Pancreas (tissue), 10 donors: ENCODE measurements around the gene SULT2B1. TPM values are rescaled to one million over a fixed set of nuclear protein-coding genes. Genes with fewer than 3 reads are reported as not detected.
A peak's percentile ranks its signal among the peaks of the same experiment; 100 is the strongest.

Experiments used
- ATAC-seq, 4 donors: fragments of 200-7000 bp; cut with Tn5 transposase; one replicate each; pipeline versions ENCODE4 v1.8.0 to v1.9.1; 2020; ENCODE audit warnings: mild to moderate bottlenecking in 4 of 4, moderate library complexity in 4 of 4
- DNase-seq, 6 donors: peaks; one replicate each; pipeline ENCODE4 v3.0.0-alpha.2; 2020
- FAIRE-seq: peaks from 2 replicates; lab custom pipeline; 2012; peaks lifted over from hg19 to GRCh38; lab: Jason Lieb, UNC
- H3K27ac ChIP-seq, 4 donors: fragments of 200-600 bp; sonication (generic); 1 replicate in 3 of 4; 2 replicates in 1 of 4; pipeline versions ENCODE4 v1.5.0 to v1.8.0; 2020
- H3K27me3 ChIP-seq, 4 donors: fragments of 200-600 bp; one replicate each; pipeline ENCODE4 v1.8.0; 2021
- H3K36me3 ChIP-seq, 3 donors: fragments of 200-600 bp; sonication (generic) in 1 of 3; one replicate each; pipeline versions ENCODE4 v1.5.0 to v1.8.0; 2020 to 2021
- H3K4me1 ChIP-seq, 3 donors: fragments of 200-600 bp; one replicate each; pipeline ENCODE4 v1.8.0; 2021
- H3K4me3 ChIP-seq, 4 donors: fragments of 200-600 bp; sonication (generic) in 2 of 4; one replicate each; pipeline versions ENCODE4 v1.5.0 to v1.8.0; 2020 to 2021
- H3K9me3 ChIP-seq, 4 donors: fragments of 200-600 bp; one replicate each; pipeline ENCODE4 v1.8.0; 2021
- CTCF ChIP-seq, 4 donors: fragments of 200-600 bp; sonication (generic) in 3 of 4; IDR thresholded peaks; one replicate each; pipeline versions ENCODE4 v1.5.0 to v1.8.0; 2021; ENCODE audit warnings: antibody characterized with exemption in 4 of 4
- WGBS, 2 donors: extraction: QIAGEN DNeasy Blood & Tissue Kit; methylation state at CpG; one replicate each; pipeline ENCODE4 v1.1.7; 2013; 5-methylcytosine and 5-hydroxymethylcytosine counted together
- intact Hi-C, 3 donors: fragments of 100-400 bp; cut with DNase I; formaldehyde crosslinking; loops; one replicate each; pipeline versions ENCODE4 v1.11.1 to v1.14.2; 2022
- polyA plus RNA-seq, 2 donors: library from polyadenylated mRNA; stranded (reverse); fragments of 200-250 nt; gene quantifications; one replicate each; pipeline ENCODE4 v1.2.3, GENCODE V29; 2013
- total RNA-seq, 6 donors: library from RNA; stranded (reverse); fragmentation: NEBNext Ultra II Directional in 4 of 6; extraction: Animal tissue kit (Norgen Biotek cat#: 25700) in 4 of 6; gene quantifications; one replicate each; pipeline versions ENCODE4 v1.2.1 to v1.2.4, GENCODE V29; 2021 to 2023
- donor health status: healthy with polysubstance abuse.
- donor health status: DM: no; HTN: no; CAD: no; lungs with moderate emphysema.
- donor health status: DM: no; HTN: no; CAD: no.
- donor health status: control.
- donor health status: control.
- donor health status: Bipolar disorder and iron deficiency.
- donor health status: DM: yes; HTN: yes; CAD: no.
- donor health status: DM: no; HTN: no; CAD: no.
- donor health status: DM: no; HTN: no; CAD: no.
- donor health status: DM: yes; HTN: yes; CAD: no.

SULT2B1 gene
- total and polyA plus RNA-seq, 8 donors: 0.32 to 1.7 (median 0.62) TPM; not detected in 1

DNA sequence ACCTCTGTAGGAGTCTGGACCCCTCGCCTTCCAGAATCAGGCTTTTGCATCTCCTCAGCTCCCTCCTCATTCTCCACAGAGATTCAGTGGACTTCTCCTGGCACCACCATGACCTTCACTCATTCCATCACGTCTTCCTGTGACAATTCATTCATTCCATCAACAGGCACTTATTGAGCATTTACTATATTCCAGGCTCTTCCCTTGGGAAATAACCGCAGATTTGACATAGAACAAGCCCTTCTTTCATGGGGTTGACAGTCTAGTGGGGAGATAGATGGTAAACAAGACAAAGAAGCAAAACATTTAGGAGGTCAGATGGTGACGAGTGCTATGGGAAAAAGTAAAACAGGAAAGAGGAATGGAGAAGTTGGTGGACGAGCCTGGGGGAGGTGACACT is 2.6 kb upstream of the SULT2B1 start:
- 54 to 74% methylated on average over 5 of the region's 5 CpGs for WGBS, 2 donors
- ATAC-seq (no peak), DNase-seq (no peak), FAIRE-seq (no peak)
- Histone ChIP-seq H3K9me3 (no peaks in the 10 kb centered on the region), H3K27me3 (no peaks in the 10 kb centered on the region), H3K36me3 (no peaks in the 10 kb centered on the region), H3K4me1 (no peaks in the 10 kb centered on the region), H3K27ac (no peak overlapping the region), H3K4me3 (no peak overlapping the region)
- intact Hi-C loops: no loop called here
- no peak for TF ChIP-seq CTCF (IDR thresholded peaks at IDR 0.05)

DNA sequence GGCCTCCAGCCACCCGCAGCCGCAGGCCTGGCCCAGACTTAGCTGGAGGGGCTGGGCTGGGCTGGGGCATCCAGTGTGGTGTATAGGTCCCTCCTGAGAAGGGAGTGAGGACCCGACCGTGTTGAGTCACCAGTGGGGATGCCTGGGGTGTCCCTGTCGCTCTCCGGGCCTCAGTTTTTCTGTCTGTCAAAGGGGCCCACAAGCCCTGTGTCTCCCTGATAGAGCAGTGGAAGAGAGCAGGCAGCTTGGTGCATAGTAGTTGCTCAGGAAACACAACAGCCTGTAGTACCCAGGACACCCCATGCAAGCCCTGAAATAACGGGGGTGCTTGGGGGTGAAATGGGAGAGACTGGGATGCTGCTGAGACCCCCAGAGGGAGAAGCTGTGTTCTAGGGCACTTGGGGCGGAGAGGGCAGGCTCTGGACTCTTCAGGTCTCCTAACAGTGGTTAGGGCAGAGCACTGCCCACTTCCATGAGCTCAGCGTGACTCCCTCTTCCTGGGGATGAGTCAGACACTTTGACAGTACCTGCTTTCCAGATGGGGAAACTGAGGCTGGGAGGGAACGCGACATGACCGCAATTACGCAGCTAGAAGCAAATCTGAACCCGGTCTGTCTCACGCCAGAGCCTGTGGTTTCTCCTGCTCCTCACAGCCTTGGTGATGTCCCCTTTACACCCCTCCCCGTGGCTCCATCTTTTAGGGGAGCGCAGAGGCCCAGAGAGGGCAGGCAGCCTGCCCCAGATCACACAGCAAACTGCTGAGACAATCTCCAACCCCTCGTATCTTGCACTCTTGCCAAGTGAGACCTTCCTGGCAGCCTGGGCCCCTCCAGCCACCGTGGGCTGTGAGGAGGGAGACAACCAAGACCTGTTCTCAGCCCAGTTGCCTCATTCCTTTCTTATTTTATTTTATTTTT is 692 bp downstream of the SULT2B1 start:
- Histone ChIP-seq H3K4me1 (no peaks in the 10 kb centered on the region), H3K9me3 (no peaks in the 10 kb centered on the region), H3K27ac (peak overlapping the region in 1 of 4 donors; percentile 27), H3K4me3 (no peak overlapping the region), H3K27me3 (no peaks in the 10 kb centered on the region), H3K36me3 (no peaks in the 10 kb centered on the region)
- FAIRE-seq (no peak), DNase-seq (no peak), ATAC-seq (peak in 3 of 4 donors; percentile 2 to 19 (median 8))
- 75 to 79% methylated on average over 19 of the region's 19 CpGs for WGBS, 2 donors
- no peak for TF ChIP-seq CTCF (IDR thresholded peaks at IDR 0.05)
- intact Hi-C loops: no loop called here

DNA sequence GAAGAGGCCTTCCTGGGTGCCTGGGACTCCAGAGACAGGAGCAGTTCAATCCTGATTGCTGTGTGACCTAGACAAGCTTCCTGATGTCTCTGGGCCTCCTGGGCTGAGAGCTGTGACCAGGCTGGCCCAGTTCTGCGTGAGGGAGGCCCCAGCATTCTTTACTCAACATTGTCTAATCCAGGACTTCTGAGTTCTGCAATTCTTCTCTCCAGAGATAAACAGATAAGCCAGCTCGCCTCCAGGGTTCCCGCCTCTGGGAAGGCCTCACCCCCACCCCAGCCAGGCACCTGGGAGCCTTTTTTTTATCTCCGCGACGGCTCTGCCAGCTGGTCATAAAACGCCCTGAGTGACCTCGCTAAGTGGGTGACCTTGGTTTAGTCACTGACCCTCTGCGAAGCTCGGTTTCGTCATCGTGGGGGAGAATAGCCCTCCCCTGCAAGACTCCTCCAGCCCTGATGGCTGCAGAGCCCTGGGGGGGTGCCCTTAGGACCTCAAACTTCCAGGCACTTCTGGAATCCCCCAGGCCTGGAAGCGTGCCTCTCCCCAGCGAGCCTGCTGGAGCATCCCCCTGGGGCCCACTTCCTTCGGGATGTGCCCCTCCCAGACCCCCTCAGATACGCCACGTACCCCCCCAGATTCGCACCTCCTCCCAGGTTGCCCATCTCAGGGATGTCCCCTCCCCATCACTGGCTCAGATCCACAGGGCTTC is 1.9 kb downstream of the SULT2B1 start:
- H3K4me3 ChIP-seq: no peak overlapping the region
- no peaks in the 10 kb centered on the region for H3K27me3 ChIP-seq
- DNase-seq: peak in 4 of 6 donors; percentile 24 to 57 (median 48)
- FAIRE-seq: no peak
- intact Hi-C loops: no loop called here
- WGBS, 2 donors: 18 to 25% methylated on average over 15 to 18 of the region's 18 CpGs
- H3K27ac ChIP-seq: peak overlapping the region in 2 of 4 donors; percentile 44 to 48
- no peaks in the 10 kb centered on the region for H3K9me3 ChIP-seq
- H3K4me1 ChIP-seq: no peaks in the 10 kb centered on the region
- no peak for TF ChIP-seq CTCF (IDR thresholded peaks at IDR 0.05)
- no peaks in the 10 kb centered on the region for H3K36me3 ChIP-seq
- peak; percentile 21 to 43 (median 32) for ATAC-seq

DNA sequence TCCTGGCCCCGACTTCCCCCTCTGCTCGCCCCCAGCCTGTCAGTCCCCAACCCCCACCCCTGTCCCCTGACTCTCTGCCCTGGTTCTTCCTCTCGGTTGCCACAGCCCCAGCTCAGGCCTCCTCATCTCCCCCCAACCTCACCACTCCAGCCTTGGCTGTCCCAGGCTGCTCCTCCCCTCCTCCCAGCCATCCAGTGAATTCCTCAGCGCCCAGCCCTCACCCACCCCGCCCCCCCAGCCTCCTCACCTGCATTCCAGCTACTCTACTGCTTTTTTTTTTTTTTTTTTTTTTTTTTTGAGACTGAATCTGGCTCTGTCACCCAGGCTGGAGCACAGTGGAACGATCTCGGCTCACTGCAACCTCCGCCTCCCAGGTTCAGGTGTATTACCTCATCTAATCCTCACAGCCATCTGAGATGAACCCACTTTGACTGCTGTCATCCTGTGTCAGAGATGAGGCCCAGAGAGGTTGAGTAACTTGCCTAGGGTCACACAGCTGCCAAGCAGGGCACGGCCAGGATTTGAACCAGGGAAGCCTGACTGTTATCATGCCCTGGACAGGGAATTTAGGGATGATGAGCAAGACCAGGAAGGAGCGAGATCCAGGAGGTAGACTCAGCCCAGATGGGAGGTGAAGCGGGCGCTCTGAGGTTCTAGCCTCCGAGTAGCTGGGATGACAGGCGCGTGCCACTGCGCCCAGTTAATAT is 2.6 kb downstream of the SULT2B1 start:
- ATAC-seq (peak; percentile 7 to 38 (median 26)), DNase-seq (peak in 2 of 6 donors; percentile 18 to 28), FAIRE-seq (no peak)
- Histone ChIP-seq H3K27ac (peak overlapping the region in 1 of 4 donors; percentile 44), H3K4me3 (no peak overlapping the region), H3K9me3 (no peaks in the 10 kb centered on the region), H3K27me3 (no peaks in the 10 kb centered on the region), H3K36me3 (no peaks in the 10 kb centered on the region), H3K4me1 (no peaks in the 10 kb centered on the region)
- intact Hi-C loops: no loop called here
- 73 to 81% methylated on average over 15 to 16 of the region's 16 CpGs for WGBS, 2 donors
- no peak for TF ChIP-seq CTCF (IDR thresholded peaks at IDR 0.05)
